Stimulated activated naive CD4-positive, alpha-beta T cell (primary cell): ENCODE measurements around the gene TENM4.

Experiments
- DNase-seq, 6 experiments: peaks; one replicate each; lab custom pipeline; 2025; lab: John Stamatoyannopoulos, UW

TENM4 gene

DNA sequence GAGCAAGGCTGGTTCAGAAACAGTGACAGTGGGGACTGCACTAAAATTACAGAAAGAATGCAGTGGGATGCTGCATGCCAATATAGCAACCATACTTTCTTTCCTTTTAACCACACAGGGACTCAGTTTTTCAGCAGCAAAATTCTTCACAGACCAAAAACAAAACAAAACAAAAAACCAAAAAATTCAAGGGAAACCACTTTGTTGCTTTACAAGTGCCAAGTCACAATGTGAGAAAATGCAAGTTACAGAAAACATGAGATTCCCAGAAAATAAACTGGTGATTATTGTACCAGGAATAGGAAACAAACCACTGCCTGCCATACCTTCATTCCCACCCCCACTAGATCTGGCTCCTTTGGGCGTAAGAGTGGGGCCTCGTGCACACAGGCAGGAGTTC, 52.6 kb downstream of the TENM4 start:
- DNase-seq: no peak

DNA sequence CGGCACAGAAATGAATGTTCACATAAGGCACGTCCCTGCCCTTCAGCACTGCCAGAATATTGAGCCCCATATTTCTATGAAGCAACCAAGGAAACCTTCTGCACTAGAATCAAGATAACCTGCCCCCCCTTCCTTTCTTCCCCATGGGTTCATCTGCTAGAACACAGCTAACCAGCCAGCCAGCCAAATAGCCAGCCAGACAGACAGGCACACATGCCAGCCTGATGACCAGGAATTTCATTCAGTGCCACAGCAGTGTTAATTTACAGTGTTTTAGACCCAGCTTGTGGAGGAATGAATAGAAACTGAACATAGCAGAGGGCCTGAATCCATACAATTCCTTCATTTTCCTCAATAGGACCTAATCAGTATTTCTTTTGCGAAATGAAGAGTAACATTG, 57.0 kb downstream of the TENM4 start:
- DNase-seq: no peak

- no peak for DNase-seq
These were observed 58.4 kb downstream of the TENM4 start for GRCh38 chr11:79382301-79383050.

GRCh38 chr11:79381036-79381435, 59.8 kb downstream of the TENM4 start:
- DNase-seq: no peak

DNA sequence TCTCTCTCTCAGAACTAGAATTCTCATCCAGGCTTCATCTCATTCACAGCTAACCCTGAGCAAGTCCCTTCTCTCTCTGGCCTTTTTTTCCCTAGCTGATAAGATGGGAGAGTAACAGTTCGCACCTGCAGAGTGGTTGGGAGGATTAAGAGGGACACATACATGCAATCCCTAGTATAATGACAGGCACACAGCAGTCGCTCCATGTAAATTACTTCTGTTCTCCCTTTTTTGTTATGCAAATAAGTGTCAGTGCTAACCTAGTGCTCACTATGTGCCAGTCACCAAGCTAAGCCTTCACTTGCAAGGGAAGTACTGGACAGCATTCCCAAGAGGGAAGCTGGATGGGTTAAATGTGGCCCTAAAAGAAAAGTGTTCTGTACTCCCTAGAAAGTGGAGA, 63.4 kb downstream of the TENM4 start:
- no peak for DNase-seq

DNA sequence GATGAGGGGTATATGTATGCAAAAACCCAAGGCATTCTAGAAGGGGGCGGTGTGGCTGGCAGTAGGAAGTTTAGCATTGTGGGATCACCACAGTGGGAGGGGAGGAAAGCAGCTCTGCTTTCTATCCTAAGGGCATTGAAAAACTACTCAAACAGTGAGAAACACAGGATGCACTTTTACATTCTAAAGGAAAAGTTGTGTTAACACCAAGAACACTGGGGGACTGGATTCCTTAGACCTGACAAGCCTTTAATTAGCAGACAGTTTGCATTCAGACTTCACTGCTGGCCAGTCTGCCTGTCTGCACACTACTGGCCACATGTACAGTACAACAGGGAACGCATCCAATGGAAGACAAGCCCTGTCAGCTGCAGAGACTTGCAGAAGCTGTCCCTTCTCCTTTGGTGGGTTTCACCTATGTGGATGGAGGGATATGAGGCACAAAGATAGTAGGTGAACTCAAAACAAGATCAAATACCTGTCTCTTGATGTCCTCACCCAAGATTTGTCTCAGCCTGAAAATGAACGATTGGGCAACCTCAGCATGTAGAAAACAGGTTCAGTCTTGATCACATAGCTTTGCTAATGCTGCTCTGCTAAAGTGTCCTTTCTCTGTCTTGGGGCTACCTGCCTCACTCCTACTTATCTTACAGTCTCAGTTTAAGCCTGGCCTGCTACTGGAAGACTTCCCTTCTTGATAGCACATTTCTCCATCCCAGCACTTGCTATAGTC, 64.8 kb downstream of the TENM4 start:
- no peak for DNase-seq

DNA sequence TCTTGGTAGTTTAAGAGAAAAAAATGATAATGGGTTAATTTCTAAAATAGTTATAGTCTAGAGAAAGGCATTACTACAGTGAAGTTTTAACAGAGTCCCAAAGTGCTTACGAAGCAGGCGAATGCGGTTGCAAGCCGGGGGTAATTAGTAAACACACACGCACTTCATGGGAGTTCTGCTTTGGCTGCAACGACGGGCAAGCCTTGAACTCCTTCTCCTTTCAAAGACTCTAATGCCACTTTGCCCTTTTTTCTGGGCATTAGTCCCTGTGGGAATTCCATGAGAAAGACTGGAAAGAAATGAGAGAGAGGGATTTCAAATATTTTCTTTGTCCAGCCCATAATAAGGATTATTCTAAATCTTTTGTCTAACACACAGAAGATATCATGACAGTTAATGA, 66.1 kb downstream of the TENM4 start:
- DNase-seq: no peak

DNA sequence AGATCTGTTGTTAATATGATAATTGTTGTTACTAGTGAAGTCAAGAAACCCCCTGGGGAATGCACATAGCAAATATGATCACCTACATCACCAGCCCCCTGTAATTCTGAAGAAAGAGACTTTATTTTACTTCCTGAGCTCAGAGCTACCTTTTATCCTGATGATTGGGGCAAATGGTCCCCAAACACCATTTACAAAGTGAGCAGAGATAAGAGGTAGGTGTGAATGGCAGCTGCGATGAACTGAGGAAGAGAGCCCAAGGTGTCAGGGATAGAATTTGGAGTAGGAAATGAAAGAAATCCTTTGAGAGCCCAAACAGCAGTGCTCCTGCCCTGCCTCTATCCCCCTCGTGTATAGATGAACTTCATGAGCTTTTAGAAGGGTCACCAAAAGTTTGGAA, 69.1 kb downstream of the TENM4 start:
- DNase-seq: no peak

- DNase-seq: no peak
These were observed 69.7 kb downstream of the TENM4 start for GRCh38 chr11:79371152-79371551.

DNA sequence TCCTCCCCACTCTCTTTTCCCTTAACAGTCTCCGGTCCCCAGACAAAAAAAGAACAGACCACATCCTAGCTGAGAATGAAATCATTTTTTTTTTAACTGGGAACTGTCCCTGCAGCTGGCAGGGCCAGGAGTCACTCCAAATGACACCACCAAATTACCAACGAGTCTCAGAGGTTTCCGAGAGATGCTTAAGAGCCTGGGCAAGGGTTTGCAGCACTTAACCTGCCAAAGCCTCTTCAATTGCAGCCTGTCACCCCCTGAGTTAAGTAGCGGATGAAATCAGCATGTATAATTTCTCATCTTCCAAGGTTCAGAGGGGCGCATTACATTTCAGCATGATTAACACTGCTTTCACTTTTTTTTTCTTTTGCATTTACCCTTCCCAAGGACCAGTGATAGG, 71.8 kb downstream of the TENM4 start:
- no peak for DNase-seq

DNA sequence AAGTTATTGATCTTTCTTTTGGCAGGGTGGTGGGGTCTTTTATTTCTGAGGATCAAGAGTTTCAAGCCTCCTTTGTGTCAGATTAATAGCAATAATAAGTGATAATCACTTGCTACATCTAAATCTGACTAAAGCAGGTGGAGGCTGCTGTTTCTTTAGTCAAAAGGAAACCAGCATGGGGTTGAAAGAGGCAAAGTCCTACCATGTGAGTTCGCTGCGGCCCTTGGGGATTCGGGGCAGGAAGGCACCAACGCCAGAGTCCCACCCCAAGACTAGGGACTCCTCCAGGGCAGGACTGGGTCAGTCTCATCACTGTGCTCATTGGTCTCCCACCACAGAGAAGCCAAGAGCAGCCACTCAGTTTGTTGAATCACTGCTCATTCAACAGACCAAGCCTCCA, 73.0 kb downstream of the TENM4 start:
- DNase-seq: no peak

DNA sequence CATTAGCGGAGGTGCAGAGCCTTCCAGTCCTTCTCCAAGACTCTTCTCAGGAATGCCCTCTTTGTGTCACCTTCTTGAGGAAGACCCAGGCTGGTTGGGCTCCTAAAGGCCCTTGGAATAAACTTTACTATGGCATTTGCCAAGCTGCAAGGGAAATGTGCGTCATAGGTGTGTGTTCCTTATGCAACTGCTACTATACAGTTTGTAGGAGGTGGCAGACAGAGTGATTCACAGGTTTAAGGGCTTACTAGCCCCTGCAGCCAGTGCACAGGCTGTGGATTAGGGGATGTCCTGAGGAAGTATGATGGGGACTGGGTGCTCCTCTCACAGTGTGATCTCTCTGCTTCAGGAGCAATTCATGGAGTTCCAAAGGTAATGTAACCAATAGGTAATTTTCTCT, 74.6 kb downstream of the TENM4 start:
- DNase-seq: no peak

- DNase-seq: no peak
These were observed 76.9 kb downstream of the TENM4 start for GRCh38 chr11:79363861-79364378.

DNA sequence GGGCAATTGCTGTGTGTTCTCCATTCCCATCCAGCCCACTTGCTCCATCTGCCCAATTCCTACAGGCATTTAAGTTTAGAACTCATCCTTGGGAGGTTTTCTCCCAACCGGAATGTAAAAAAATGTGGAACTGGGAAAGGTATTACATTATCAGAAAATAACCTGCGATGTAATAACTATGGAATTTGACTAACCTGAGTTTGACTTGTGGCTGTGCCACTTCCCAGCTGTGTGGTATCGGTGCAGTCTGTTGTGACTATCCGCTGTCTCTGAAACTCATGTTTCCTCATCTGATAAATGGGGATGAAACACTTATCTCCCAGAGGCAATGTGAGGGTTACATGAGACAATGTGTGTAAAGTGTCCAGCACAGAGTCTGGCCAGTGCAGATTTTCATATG, 77.6 kb downstream of the TENM4 start:
- no peak for DNase-seq

GRCh38 chr11:79362821-79363220, 78.0 kb downstream of the TENM4 start:
- DNase-seq: no peak

DNA sequence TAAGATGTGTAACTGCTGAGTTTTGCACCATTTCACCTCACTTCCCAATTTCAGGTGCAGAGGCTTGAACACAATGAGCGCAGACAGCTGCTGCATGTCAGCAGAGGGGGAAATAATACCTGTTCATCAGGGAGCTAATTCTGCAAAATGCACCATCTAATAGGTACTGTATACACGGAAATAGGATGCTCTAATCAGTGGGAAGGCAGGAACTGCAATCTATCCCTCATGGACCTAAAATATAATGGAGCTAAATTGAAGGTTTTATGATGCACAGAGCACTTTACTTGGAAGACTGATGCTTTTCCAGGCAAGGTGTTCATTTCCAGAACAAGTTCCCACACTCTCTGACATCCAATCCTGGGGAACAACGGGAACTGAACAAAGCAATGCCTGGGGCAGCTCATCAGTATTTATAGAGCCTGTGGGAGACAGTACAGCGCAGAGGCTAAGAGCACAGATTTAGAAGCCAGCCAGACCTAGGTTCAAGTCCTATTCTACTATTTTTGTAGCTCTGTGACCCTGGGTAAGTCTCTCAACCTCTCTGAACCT, 78.5 kb downstream of the TENM4 start:
- DNase-seq: no peak

DNA sequence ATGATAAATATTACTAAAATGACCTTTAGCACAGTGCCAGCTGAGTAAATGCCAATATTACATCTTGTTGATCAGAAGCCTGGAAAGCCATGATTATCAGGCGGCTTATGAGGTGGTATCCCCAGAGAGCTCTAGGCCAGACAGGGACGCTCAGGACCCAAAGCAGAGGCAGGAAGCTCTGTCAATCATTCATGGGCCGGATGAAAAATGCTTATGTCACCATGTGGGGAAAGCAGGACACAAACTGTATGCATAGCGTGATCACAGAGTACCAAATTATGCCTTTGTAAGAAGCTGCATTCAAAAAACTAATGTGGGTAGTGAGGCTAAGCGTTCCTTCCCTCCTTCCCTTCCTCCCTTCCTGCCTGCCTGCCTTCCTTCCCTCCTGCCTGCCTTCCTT, 82.6 kb downstream of the TENM4 start:
- no peak for DNase-seq

DNA sequence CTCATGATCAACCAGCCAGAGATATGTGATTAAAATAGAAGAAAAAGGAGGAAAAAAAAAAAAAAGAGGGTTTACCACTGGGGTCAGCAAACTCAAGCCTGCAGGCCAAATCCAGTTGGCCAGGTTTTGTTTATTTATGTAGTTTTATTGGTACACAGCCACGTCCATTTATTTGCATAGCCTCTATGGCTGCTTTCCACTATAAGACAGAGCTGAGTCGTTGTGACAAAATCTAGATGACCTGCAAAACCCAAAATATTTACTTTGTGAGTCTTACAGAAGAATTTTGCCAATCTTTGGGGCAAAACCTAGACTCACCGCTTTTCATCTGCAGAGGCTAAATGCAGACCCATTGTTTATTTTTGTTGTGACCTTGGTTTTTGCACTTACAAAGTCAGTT, 87.1 kb downstream of the TENM4 start:
- DNase-seq: no peak

DNA sequence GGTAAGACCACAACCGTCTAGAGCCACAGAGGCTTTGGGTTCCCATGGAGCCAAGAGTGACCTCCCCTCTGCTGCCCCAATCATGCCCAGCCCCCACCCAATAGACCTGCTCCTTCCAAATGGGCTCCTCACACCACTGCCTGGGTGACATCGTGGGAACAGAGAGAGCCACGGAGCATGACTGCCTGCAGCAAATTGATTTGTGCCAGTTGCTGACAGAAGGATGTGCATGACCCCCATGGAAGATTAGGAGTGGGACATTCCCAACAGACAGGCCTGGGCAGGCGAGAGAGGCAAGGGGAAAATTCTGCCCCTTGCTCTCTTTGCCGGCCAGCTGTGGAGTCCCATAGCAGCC, 88.5 kb downstream of the TENM4 start:
- DNase-seq: no peak

DNA sequence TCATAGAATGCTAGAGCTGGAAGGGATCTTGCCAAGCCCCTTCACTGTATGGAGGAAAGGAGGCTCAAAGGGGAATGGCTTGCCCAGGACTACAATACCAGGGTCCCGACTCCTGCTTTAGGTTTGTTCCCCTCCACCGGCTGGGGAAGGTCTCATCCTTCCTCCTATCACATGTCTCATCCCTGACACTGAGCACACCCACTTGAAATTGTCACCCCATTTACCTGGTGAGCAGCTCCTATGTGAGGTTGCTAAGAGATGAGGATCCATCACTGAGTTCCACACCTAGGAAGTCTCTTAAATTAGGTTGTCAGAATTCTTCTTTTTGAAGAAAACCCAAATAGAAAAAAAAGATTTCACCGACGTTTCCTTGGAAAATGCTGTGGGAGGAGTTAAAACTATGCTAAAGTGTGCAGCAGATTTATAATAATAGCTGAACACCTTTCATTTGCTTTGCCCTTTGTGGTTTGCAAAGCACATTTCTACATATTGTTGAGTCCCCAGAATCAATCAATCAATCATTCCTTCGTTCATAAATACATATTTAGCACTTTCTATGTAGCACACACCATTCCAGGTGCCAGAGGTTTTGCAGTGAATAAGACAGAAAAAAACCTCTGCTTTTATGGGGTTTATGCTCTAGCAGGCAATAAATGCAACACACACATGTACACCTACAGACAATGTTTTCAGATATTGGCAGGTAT, 91.7 kb downstream of the TENM4 start:
- no peak for DNase-seq

DNA sequence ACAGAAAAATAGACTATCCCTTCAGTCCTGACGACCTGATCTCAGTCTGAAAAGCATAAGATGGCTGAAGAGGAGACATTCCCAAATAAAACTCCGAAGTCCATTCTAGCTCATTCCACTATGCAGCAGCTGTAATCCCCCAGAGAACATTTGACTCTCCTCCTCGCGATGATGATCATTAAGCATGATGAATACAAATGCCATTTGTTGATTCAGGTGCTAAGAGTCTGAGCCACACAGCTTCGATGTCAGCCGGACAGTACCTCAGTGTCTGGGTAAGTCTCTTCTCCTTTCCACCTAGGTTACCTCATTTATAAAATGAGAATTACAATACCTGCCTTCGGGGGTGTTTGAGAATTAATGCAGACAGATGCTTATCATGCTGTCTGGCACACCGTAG, 94.8 kb downstream of the TENM4 start:
- no peak for DNase-seq

GRCh38 chr11:79344753-79345294, 96.0 kb downstream of the TENM4 start:
- DNase-seq: no peak
